Mucosa of rectum (tissue), 2 donors: ENCODE measurements around the gene PFKL.
A peak's percentile ranks its signal among the peaks of the same experiment; 100 is the strongest.
"Not testable (repeated sequence)": the region's sequence is repeated elsewhere in the genome, so short reads cannot be mapped to it uniquely, and the experiment has no call there.

Source experiments
- H3K27ac ChIP-seq, 2 donors: one replicate each; pipeline ENCODE4 v1.7.0; 2013; ENCODE audit warnings: inconsistent platforms in 2 of 2, low read depth in 2 of 2, low read length in 2 of 2
- H3K27me3 ChIP-seq, 2 donors: one replicate each; pipeline ENCODE4 v1.7.0; 2013; ENCODE audit warnings: low read length in 2 of 2; ENCODE audit not compliant: control insufficient read depth in 2 of 2, insufficient read depth in 2 of 2
- H3K36me3 ChIP-seq, 2 donors: one replicate each; pipeline ENCODE4 v1.7.0; 2013; ENCODE audit warnings: low read length in 2 of 2; ENCODE audit not compliant: control insufficient read depth in 2 of 2, insufficient read depth in 2 of 2
- H3K4me1 ChIP-seq, 2 donors: one replicate each; pipeline ENCODE4 v1.7.0; 2013; ENCODE audit warnings: low read length in 2 of 2, mild to moderate bottlenecking in 1 of 2; ENCODE audit not compliant: control insufficient read depth in 2 of 2, insufficient read depth in 2 of 2
- H3K4me3 ChIP-seq, 2 donors: one replicate each; pipeline ENCODE4 v1.7.0; 2013; ENCODE audit warnings: low read length in 2 of 2
- H3K9ac ChIP-seq, 2 donors: one replicate each; pipeline ENCODE4 v1.7.0; 2013; ENCODE audit warnings: low read length in 2 of 2, low read depth in 1 of 2, mild to moderate bottlenecking in 1 of 2
- H3K9me3 ChIP-seq, 2 donors: one replicate each; pipeline ENCODE4 v1.7.0; 2013; ENCODE audit warnings: low read length in 2 of 2; ENCODE audit not compliant: control insufficient read depth in 2 of 2
- donor health status: healthy.
- donor health status: Normal muscosa, but diverticular disease.

Gene PFKL

DNA sequence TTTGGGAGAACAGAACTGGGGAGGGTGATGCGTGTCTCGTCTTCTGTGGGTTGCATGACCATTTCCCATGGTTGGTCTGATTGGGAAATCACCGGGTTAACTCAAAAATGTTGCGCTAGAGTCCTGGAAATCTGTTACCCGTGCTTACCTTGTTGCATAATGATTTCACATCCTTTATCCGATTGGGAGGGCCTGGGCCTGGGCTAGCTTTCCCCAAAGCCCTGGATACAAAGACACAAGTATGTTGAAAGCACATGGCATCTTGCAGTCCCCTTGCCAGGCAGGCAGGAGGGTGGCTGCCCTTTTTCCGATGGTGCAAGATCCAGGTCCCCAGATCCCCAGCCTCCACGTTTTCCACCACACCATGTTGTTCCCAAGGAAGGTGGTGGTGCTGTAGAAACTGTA, 54.1 kb downstream of the PFKL start:
- H3K36me3 ChIP-seq, result no peaks in the 10 kb centered on the region
- peaks cover 2 to 3% of the 10 kb centered on the region in 2 donors for H3K4me1 ChIP-seq
- H3K27me3 ChIP-seq, result peaks cover 9 to 20% of the 10 kb centered on the region in 2 donors
- peak overlapping the region; percentile 31 to 39 for H3K27ac ChIP-seq
- H3K9ac ChIP-seq, result peak overlapping the region in 1 of 2 donors; percentile 47
- H3K9me3 ChIP-seq, result no peaks in the 10 kb centered on the region
- peak overlapping the region; percentile 38 to 51 for H3K4me3 ChIP-seq

DNA sequence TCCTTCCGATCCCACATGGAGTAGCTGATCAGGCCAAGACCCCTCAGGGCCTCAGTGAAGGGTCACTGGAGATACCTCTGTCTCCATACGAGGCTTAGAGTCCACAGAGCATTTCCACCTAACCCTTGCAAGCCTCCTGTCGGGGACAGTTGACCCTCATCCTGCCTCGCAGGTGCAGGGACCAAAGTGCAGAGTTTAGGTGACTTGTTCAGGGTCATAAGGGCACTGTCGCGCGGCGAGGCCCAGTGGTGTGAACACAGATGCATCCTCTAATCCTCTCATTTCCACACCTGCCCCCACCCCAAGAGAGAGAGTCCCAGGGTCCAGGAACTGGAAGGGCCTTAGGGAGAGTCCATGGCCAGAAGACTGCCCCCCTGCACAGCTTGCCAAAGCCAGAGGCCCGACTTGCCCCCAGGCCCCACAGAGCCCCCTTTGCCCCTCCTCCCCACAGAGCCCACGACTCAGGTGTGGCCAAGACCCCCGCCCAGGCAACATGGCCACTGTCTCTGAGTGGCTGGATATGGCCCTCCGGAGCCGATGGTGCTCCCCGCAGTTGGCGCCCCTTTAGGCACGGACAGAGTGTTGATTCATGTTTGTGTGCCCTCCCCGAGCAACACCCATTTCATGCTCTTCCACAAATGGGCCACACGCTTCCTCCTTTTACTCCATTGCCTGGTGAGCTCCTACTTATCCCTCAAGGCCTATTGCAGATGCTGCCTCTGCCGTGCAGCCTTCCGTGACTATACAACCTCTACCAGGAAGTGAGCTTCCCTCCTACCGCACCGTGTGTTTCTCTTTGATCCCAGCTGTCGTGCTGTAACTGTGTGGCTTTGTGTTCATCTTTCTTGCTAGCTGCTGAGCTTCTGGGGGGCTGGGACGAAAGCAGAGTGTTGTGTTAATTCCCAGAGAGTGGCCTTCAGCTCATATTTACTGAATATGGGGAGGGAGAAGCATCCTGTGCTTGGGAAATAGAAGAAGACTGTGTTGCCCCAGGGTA, 55.2 kb downstream of the PFKL start:
- Histone ChIP-seq H3K4me3 (peak overlapping the region in 1 of 2 donors; percentile 51), H3K27ac (no peak overlapping the region), H3K9me3 (no peaks in the 10 kb centered on the region), H3K4me1 (peaks cover 0 to 3% of the 10 kb centered on the region in 2 donors), H3K27me3 (peaks cover 4 to 13% of the 10 kb centered on the region in 2 donors), H3K9ac (no peak overlapping the region), H3K36me3 (no peaks in the 10 kb centered on the region)

DNA sequence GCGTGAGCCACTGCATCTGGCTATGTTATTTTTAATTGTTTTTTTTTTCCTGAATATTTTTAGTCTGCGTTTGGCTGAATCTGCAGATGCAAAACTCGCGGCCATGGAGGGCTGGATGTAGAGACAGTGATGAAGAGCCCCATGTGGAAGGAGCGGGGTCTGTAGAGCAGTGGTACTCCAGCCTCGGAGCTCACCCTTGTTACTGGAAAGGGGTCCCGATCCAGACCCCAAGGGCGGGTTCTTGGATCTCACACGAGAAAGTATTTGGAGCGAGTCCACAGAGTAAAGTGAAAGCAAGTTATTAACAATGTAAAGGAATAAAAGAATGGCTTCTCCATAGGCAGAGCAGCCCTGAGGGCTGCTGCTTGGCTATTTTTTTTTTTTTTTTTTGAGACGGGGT, 56.3 kb downstream of the PFKL start:
- H3K9me3 ChIP-seq, result no peaks in the 10 kb centered on the region
- no peak overlapping the region for H3K9ac ChIP-seq
- no peaks in the 10 kb centered on the region for H3K36me3 ChIP-seq
- H3K27me3 ChIP-seq, result peaks cover 2 to 8% of the 10 kb centered on the region in 2 donors
- no peak overlapping the region for H3K27ac ChIP-seq
- peaks cover 0 to 3% of the 10 kb centered on the region in 2 donors for H3K4me1 ChIP-seq
- no peak overlapping the region for H3K4me3 ChIP-seq

- Histone ChIP-seq H3K4me3 (no peak overlapping the region), H3K9ac (no peak overlapping the region), H3K27me3 (peaks cover 0 to 3% of the 10 kb centered on the region in 2 donors), H3K36me3 (no peaks in the 10 kb centered on the region), H3K27ac (no peak overlapping the region), H3K9me3 (no peaks in the 10 kb centered on the region), H3K4me1 (peaks cover 0 to 3% of the 10 kb centered on the region in 2 donors)
These were observed 56.8 kb downstream of the PFKL start for GRCh38 chr21:44356636-44357035.

DNA sequence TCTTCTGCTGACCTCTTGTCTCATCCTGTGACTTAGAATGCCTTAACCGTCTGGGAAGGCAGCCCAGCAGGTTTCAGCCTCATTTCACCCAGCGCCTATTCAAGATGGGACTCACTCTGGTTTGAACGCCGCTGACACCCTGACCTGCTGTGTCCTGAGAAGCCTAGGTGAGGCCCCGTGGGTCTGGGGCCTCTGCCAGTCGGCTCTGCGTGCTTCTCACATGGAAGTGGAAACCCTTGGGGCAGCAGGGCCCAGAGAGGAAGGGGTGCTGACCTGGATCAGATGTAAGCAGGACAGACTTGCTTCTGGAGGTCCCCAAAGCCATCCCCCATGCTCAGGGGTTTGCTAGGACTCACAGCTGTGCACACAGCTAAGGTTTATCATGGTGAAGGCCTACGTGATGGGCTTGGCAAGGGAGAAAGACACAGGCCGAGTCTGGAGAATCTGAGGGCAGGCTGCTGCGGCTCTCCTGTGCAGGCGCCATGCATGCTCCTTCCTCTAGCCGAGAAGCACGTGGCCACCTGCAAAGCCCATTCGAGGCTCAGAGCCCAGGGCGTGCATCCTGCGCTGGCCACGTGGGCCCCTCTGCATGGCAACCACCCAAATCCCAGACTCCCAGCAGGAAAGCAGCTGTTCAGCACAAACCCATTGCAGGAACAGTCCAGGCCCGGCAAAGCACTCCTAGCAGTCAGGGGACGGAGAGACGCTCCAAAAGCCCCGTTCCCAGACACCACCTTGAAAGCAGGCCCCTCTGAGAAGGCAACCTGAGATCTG, 57.4 kb downstream of the PFKL start:
- Histone ChIP-seq H3K4me1 (peaks cover 0 to 2% of the 10 kb centered on the region in 2 donors), H3K36me3 (no peaks in the 10 kb centered on the region), H3K4me3 (no peak overlapping the region), H3K9ac (no peak overlapping the region), H3K27me3 (no peaks in the 10 kb centered on the region), H3K9me3 (no peaks in the 10 kb centered on the region), H3K27ac (no peak overlapping the region)

- H3K9ac ChIP-seq, result no peak overlapping the region
- H3K27me3 ChIP-seq, result no peaks in the 10 kb centered on the region
- H3K27ac ChIP-seq, result no peak overlapping the region
- H3K4me1 ChIP-seq, result no peaks in the 10 kb centered on the region
- H3K4me3 ChIP-seq, result no peak overlapping the region
- no peaks in the 10 kb centered on the region for H3K36me3 ChIP-seq
- H3K9me3 ChIP-seq, result no peaks in the 10 kb centered on the region
These were observed 59.5 kb downstream of the PFKL start for GRCh38 chr21:44359396-44359795.

DNA sequence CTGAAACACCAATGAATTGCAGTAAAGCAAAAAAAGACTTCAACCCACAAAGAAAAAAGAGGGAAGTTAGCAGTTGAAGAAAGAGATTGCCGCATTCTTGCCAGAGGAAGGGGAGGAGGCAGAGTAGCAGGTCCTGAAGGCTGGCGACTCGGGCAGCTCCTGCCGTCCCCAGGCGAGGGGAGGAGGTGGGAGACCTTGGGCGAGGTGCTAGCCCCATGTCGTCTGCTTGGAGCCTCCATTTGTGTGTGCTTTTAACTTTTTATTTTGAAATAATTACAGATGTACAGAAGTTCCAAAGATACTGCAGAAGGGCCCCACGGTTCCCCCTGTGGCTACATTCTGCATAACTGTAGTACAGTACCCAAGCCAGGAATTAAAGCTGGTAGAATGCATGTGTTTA, 60.3 kb downstream of the PFKL start:
- H3K27me3 ChIP-seq, result no peaks in the 10 kb centered on the region
- no peak overlapping the region for H3K4me3 ChIP-seq
- no peaks in the 10 kb centered on the region for H3K9me3 ChIP-seq
- H3K36me3 ChIP-seq, result no peaks in the 10 kb centered on the region
- H3K4me1 ChIP-seq, result no peaks in the 10 kb centered on the region
- H3K27ac ChIP-seq, result no peak overlapping the region
- no peak overlapping the region for H3K9ac ChIP-seq

GRCh38 chr21:44361903-44362302, 62.0 kb downstream of the PFKL start:
- not testable (repeated sequence) for H3K27me3 ChIP-seq, H3K4me1 ChIP-seq, H3K4me3 ChIP-seq, H3K9me3 ChIP-seq, H3K36me3 ChIP-seq, H3K9ac ChIP-seq, H3K27ac ChIP-seq

- H3K27me3 ChIP-seq, result no peaks in the 10 kb centered on the region
- no peak overlapping the region for H3K4me3 ChIP-seq
- H3K9me3 ChIP-seq, result no peaks in the 10 kb centered on the region
- no peaks in the 10 kb centered on the region for H3K4me1 ChIP-seq
- H3K36me3 ChIP-seq, result no peaks in the 10 kb centered on the region
- H3K27ac ChIP-seq, result no peak overlapping the region
- H3K9ac ChIP-seq, result no peak overlapping the region
These were observed 63.4 kb downstream of the PFKL start for GRCh38 chr21:44363278-44363677.
